HCT116 (cell line): ENCODE results near the gene RTN4RL2. TPM values are rescaled to one million over a fixed set of nuclear protein-coding genes. Genes with fewer than 3 reads are reported as not detected.

Source experiments
- ATAC-seq: fragments of 200-7000 bp; cut with Tn5 transposase; 2 replicates; pipeline ENCODE4 v1.9.1; 2020; ENCODE audit warnings: mild to moderate bottlenecking, moderate library complexity
- BruUV-seq: library from RNA; stranded (reverse); fragments of 400-500 nt; replicated peaks from 2 replicates; lab custom pipeline; 2021; lab: Mats Ljungman, UMichigan
- CTCF ChIA-PET: fragments of 300-600 bp; sonication (Branson Sonifier 250); formaldehyde crosslinking; loops from one replicate; lab custom pipeline; 2021; ENCODE audit warnings: antibody characterized with exemption; lab: Charles Lee
- POLR2A ChIA-PET: fragments of 300-600, 350-600 bp; sonication (Branson Sonifier 250); formaldehyde crosslinking; loops from one replicate; lab custom pipeline; 2021; ENCODE audit warnings: antibody characterized with exemption; lab: Charles Lee
- RAD21 ChIA-PET, 2 experiments: fragments of 300-600 bp; sonication (Branson Sonifier 250); formaldehyde crosslinking; loops; one replicate each; lab custom pipeline; 2023; ENCODE audit warnings: low total read pairs in 2 of 2; ENCODE audit not compliant: uncharacterized antibody in 2 of 2, unreplicated experiment in 2 of 2, low non-redundant PET in 1 of 2; lab: Charles Lee
- DNase-seq: peaks from one replicate; pipeline ENCODE4 v3.0.0-alpha.2; 2010; ENCODE audit warnings: low read depth, low spot score
- H2AFZ ChIP-seq: fragments of 200-600 bp; shearing (Covaris generic), sonication (generic); 2 replicates; pipeline ENCODE4 v1.6.1; 2017; ENCODE audit warnings: low read depth, mixed run types, mixed read lengths, antibody characterized with exemption, low read length; ENCODE audit not compliant: poor library complexity, severe bottlenecking
- H3K27ac ChIP-seq: 2 replicates; pipeline ENCODE4 v1.5.1; 2012; ENCODE audit warnings: low read depth, low read length
- H3K27me3 ChIP-seq: fragments of 200-600 bp; sonication (generic); 2 replicates; pipeline ENCODE4 v1.6.1; 2016; ENCODE audit warnings: mixed run types, low read length, mixed read lengths; ENCODE audit not compliant: insufficient read depth
- H3K36me3 ChIP-seq, 2 experiments: fragments of 200-500 bp in 1 of 2; fragments of 200-600 bp in 1 of 2; sonication (Bioruptor generic) in 1 of 2; sonication (generic) in 1 of 2; 2 replicates each; pipeline versions ENCODE4 v1.5.1 to v1.6.1; 2014 to 2016; ENCODE audit warnings: low read length in 2 of 2, inconsistent platforms in 1 of 2, mixed read lengths in 1 of 2, mixed run types in 1 of 2; ENCODE audit not compliant: insufficient read depth in 2 of 2, control insufficient read depth in 1 of 2
- H3K4me1 ChIP-seq, 2 experiments: fragments of 200-600 bp in 1 of 2; sonication (generic) in 1 of 2; 2 replicates each; pipeline versions ENCODE4 v1.5.1 to v1.6.1; 2012 to 2017; ENCODE audit warnings: low read length in 2 of 2, inconsistent platforms in 1 of 2, mild to moderate bottlenecking in 1 of 2, mixed read lengths in 1 of 2, mixed run types in 1 of 2, moderate library complexity in 1 of 2; ENCODE audit not compliant: insufficient read depth in 2 of 2, control insufficient read depth in 1 of 2
- H3K4me2 ChIP-seq: fragments of 200-600 bp; sonication (generic); 2 replicates; pipeline ENCODE4 v1.6.1; 2017; ENCODE audit warnings: mixed run types, low read length, mixed read lengths
- H3K4me3 ChIP-seq, 2 experiments: fragments of 200-600 bp in 1 of 2; sonication (generic) in 1 of 2; replicated peaks in 1 of 2; 2 replicates each; pipeline ENCODE4 v1.5.1; 2011 to 2016; ENCODE audit warnings: low read length in 2 of 2, control low read depth in 1 of 2, low read depth in 1 of 2, mild to moderate bottlenecking in 1 of 2, mixed read lengths in 1 of 2, mixed run types in 1 of 2
- H3K79me2 ChIP-seq: fragments of 200-600 bp; sonication (generic); 2 replicates; pipeline ENCODE4 v1.6.1; 2017; ENCODE audit warnings: mild to moderate bottlenecking, mixed run types, low read length, moderate library complexity, mixed read lengths; ENCODE audit not compliant: insufficient read depth
- H3K9ac ChIP-seq: fragments of 200-600 bp; sonication (generic); 2 replicates; pipeline ENCODE4 v1.6.1; 2016; ENCODE audit warnings: low read length, mixed read lengths
- H3K9me2 ChIP-seq: fragments of 200-600 bp; sonication (generic), shearing (Covaris generic); 2 replicates; pipeline ENCODE4 v1.6.1; 2017; ENCODE audit warnings: mixed run types, mild to moderate bottlenecking, moderate library complexity; ENCODE audit not compliant: insufficient read depth
- H3K9me3 ChIP-seq, 2 experiments: fragments of 200-500 bp in 1 of 2; fragments of 200-600 bp in 1 of 2; sonication (Bioruptor generic) in 1 of 2; sonication (generic) in 1 of 2; 2 replicates each; pipeline ENCODE4 v1.6.1; 2014 to 2017; ENCODE audit warnings: low read length in 2 of 2, mixed read lengths in 2 of 2, inconsistent platforms in 1 of 2, low read depth in 1 of 2, mild to moderate bottlenecking in 1 of 2, mixed run types in 1 of 2, moderate library complexity in 1 of 2; ENCODE audit not compliant: control insufficient read depth in 1 of 2, insufficient read depth in 1 of 2
- H4K20me1 ChIP-seq: fragments of 200-600 bp; sonication (generic), shearing (Covaris generic); 2 replicates; pipeline ENCODE4 v1.6.1; 2017; ENCODE audit warnings: mixed run types, mild to moderate bottlenecking, moderate library complexity; ENCODE audit not compliant: insufficient read depth
- ATF3 ChIP-seq: IDR thresholded peaks from 2 replicates; pipeline ENCODE4 v1.6.1; 2012
- CBX3 ChIP-seq: IDR thresholded peaks from 2 replicates; pipeline ENCODE4 v1.6.1; 2012; ENCODE audit warnings: low read depth
- CEBPB ChIP-seq: IDR thresholded peaks from 2 replicates; pipeline ENCODE4 v1.6.1; 2012; ENCODE audit warnings: low read depth
- CTCF ChIP-seq, 3 experiments: fragments of 200-600 bp in 1 of 3; sonication (generic) in 1 of 3; IDR thresholded peaks in 2 of 3; conservative IDR thresholded peaks in 1 of 3; 2 replicates each; pipeline ENCODE4 v1.5.1; 2012 to 2017; ENCODE audit warnings: low read depth in 2 of 3, low read length in 2 of 3, antibody characterized with exemption in 1 of 3, borderline replicate concordance in 1 of 3, control low read depth in 1 of 3, mild to moderate bottlenecking in 1 of 3, mixed read lengths in 1 of 3, mixed run types in 1 of 3, moderate library complexity in 1 of 3; ENCODE audit not compliant: insufficient read depth in 1 of 3
- EGR1 ChIP-seq: IDR thresholded peaks from 2 replicates; pipeline ENCODE4 v1.6.1; 2012; ENCODE audit warnings: low read depth
- EZH2 ChIP-seq: fragments of 200-600 bp; sonication (generic); IDR thresholded peaks from 2 replicates; pipeline ENCODE4 v1.6.1; 2017; ENCODE audit warnings: antibody characterized with exemption, mixed run types
- EZH2phosphoT487 ChIP-seq: fragments of 200-600 bp; IDR thresholded peaks from 2 replicates; pipeline ENCODE4 v1.6.1; 2018; ENCODE audit warnings: antibody characterized with exemption, borderline replicate concordance
- MAX ChIP-seq: IDR thresholded peaks from 2 replicates; pipeline ENCODE4 v1.6.1; 2012
- POLR2A ChIP-seq: IDR thresholded peaks from 2 replicates; pipeline ENCODE4 v1.7.0; 2011; ENCODE audit warnings: borderline replicate concordance; ENCODE audit not compliant: insufficient read depth, insufficient read length; ENCODE audit errors: extremely low read depth
- RAD21 ChIP-seq: IDR thresholded peaks from 2 replicates; pipeline ENCODE4 v1.6.1; 2012; ENCODE audit warnings: low read depth, mild to moderate bottlenecking
- REST ChIP-seq: IDR thresholded peaks from 2 replicates; pipeline ENCODE4 v1.6.1; 2012; ENCODE audit warnings: low read depth
- SP1 ChIP-seq: IDR thresholded peaks from 2 replicates; pipeline ENCODE4 v1.6.1; 2012; ENCODE audit warnings: low read depth
- TCF7L2 ChIP-seq: IDR thresholded peaks from 2 replicates; pipeline ENCODE4 v1.7.0; 2011; ENCODE audit warnings: borderline replicate concordance, inconsistent platforms; ENCODE audit not compliant: insufficient read depth, insufficient read length; ENCODE audit errors: extremely low read depth
- YY1 ChIP-seq: IDR thresholded peaks from 2 replicates; pipeline ENCODE4 v1.6.1; 2011; ENCODE audit warnings: low read length, low read depth, moderate library complexity, mild to moderate bottlenecking; ENCODE audit not compliant: insufficient replicate concordance; ENCODE audit errors: extremely low read depth
- intact Hi-C: fragments of 100-400 bp; cut with micrococcal nuclease; formaldehyde crosslinking; loops from 2 replicates; pipeline ENCODE4 v1.10.0; 2022
- total RNA-seq: library from RNA; stranded (reverse); gene quantifications from one replicate; pipeline ENCODE4 v1.2.1, GENCODE V29; 2021; ENCODE audit not compliant: unreplicated experiment

RTN4RL2 gene
- total RNA-seq, 1 experiment from 2014 or later: 24.0 TPM

GRCh38 chr11:57464539-57465181, 4.3 kb downstream of the RTN4RL2 start:
- Histone ChIP-seq H3K9ac (no peak overlapping the region), H3K9me3 (no peaks in the 10 kb centered on the region), H3K79me2 (no peaks in the 10 kb centered on the region), H3K27ac (no peak overlapping the region), H3K27me3 (no peaks in the 10 kb centered on the region), H3K4me3 (no peak overlapping the region), H3K36me3 (peaks cover 0 to 2% of the 10 kb centered on the region in 2 experiments; a peak in 2 of 4 replicates), H3K4me1 (peaks cover 3 to 16% of the 10 kb centered on the region in 2 experiments; a peak in 3 of 4 replicates), H2AFZ (no peak overlapping the region), H4K20me1 (no peaks in the 10 kb centered on the region), H3K4me2 (no peak overlapping the region), H3K9me2 (no peaks in the 10 kb centered on the region)
- ChIA-PET CTCF (no interaction called here), RAD21 (no interaction called here), POLR2A (no interaction called here)
- intact Hi-C loops: no loop called here
- no peak for DNase-seq
- BruUV-seq: no TSS peak
- ATAC-seq: no peak
- no peak for TF ChIP-seq MAX
- no peak for TF ChIP-seq CTCF (IDR thresholded peaks at IDR 0.05 in 2 of 3, conservative IDR thresholded peaks at IDR 0.05 in 1 of 3; ENCODE audit: borderline replicate concordance in 1 of 3, insufficient read depth in 1 of 3, low read depth in 2 of 3, low read length in 2 of 3)
- no peak for TF ChIP-seq EGR1

- RAD21 ChIA-PET: no interaction called here
- no TSS peak for BruUV-seq
- DNase-seq (no peak), ATAC-seq (no peak)
- Histone ChIP-seq H2AFZ (no peak overlapping the region), H3K4me3 (no peak overlapping the region), H3K79me2 (no peaks in the 10 kb centered on the region), H3K9me3 (no peaks in the 10 kb centered on the region), H3K27me3 (no peaks in the 10 kb centered on the region), H4K20me1 (no peaks in the 10 kb centered on the region), H3K4me2 (no peak overlapping the region), H3K9me2 (no peaks in the 10 kb centered on the region), H3K4me1 (peaks cover 0 to 1% of the 10 kb centered on the region in 2 experiments; a peak in 1 of 4 replicates), H3K36me3 (peaks cover 0 to 5% of the 10 kb centered on the region in 2 experiments; a peak in 2 of 4 replicates), H3K27ac (no peak overlapping the region), H3K9ac (no peak overlapping the region)
- CTCF ChIA-PET: no interaction called here
- POLR2A ChIA-PET: no interaction called here
- intact Hi-C loops: no loop called here
- TF ChIP-seq ATF3: no peak
- no peak for TF ChIP-seq SP1
- TF ChIP-seq TCF7L2: no peak
- no peak for TF ChIP-seq MAX
- TF ChIP-seq EGR1: no peak
- no peak for TF ChIP-seq EZH2
- TF ChIP-seq YY1: no peak
- TF ChIP-seq CEBPB: no peak
- no peak for TF ChIP-seq POLR2A
- no peak for TF ChIP-seq CBX3
- no peak for TF ChIP-seq REST
- no peak for TF ChIP-seq RAD21
- no peak for TF ChIP-seq EZH2phosphoT487
These were observed 6.4 kb downstream of the RTN4RL2 start for GRCh38 chr11:57466680-57467079.
